NCI-H2107 (cell line): ENCODE results near the gene PCDHB11.
"Not testable (repeated sequence)": the region's sequence is repeated elsewhere in the genome, so short reads cannot be mapped to it uniquely, and the experiment has no call there.

Source experiments
- DNase-seq: peaks from one replicate; lab custom pipeline; 2025; lab: John Stamatoyannopoulos, UW

The PCDHB11 gene

GRCh38 chr5:141199359-141200235, at the start of gene PCDHB11:
TSS of gene PCDHB11 (plus strand) at chr5:141199627. CDS start at chr5:141199775, 148 bp downstream.
- no peak for DNase-seq

DNA sequence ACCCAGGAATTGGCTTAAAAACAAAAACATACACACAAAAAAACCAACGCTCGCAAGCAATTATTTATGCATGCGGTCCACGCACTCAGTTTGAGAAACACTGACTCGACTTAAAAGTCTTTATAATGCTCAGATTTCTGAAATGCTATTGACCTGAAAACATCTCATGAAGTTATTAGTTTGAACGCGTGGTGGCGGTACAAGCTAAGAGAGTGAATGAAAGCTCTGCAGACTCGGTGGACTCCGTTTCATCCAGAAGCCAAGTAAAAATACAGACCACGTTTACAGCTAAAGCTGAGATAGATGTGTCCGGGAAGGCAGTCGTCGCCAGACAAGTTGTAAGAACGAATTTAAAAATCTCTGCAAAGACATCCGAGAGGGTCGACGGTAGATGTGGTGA, 49.6 kb upstream of the PCDHB11 start, which contains the start of gene PCDHB6:
Gene PCDHB6 (plus strand): TSS at position 246 of the 400 bp plus-strand sequence. CDS start 201 bp downstream, outside the sequence.
- DNase-seq: no peak

- DNase-seq: no peak
These were observed 49.0 kb upstream of the PCDHB11 start for GRCh38 chr5:141150224-141150992.

DNA sequence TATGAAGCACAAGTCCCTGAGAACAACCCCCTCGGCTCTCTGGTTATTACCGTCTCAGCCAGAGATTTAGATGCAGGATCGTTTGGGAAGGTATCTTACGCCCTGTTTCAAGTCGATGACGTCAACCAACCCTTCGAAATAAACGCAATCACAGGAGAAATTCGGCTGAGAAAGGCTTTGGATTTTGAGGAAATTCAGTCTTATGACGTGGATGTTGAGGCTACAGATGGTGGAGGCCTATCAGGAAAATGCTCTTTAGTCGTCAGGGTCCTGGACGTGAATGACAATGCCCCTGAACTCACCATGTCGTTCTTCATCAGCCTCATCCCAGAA, 48.5 kb upstream of the PCDHB11 start:
- DNase-seq: no peak

- DNase-seq: not testable (repeated sequence)
These were observed 47.8 kb upstream of the PCDHB11 start for GRCh38 chr5:141151632-141152031.

GRCh38 chr5:141152096-141152495, 47.3 kb upstream of the PCDHB11 start:
- not testable (repeated sequence) for DNase-seq

DNA sequence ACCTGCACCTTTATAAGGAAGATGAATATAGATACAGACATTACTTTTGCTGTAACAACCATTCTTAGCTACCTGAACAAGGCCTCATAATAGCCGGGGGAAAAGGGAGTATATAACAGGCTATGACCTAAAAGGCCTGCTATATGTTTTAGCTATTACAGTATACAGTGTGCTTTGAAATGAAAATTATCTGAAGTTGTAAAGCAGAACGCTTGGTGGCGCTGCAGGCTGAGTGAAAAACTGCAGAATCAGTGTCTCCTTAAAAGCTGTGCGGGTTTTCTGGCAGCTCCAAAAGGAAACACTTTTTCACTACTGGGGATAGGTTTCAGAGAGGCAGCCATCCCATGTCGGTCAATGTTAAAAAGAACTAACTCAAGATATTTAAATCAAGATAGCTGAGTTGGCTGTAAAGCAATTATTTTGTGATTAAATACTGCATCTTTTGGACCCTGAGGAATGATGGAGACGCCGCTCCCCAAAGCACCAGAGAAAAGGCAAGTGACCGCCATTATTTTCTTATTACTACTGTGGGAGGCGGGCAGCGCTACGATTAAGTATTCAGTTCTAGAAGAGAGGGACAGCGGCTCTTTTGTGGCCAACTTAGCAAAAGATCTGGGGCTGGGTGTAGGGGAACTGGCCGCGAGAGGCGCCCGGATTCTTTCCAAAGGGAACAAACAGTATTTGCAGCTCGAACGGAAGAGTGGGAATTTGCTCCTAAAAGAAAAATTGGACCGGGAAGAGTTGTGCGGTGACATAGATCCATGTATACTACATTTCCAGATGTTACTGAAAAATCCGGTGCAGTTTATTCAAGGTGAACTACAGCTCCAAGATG, 43.7 kb upstream of the PCDHB11 start:
- DNase-seq: no peak

- not testable (repeated sequence) for DNase-seq
These were observed 42.1 kb upstream of the PCDHB11 start for GRCh38 chr5:141157356-141157755.

GRCh38 chr5:141157901-141158300, 41.5 kb upstream of the PCDHB11 start:
- not testable (repeated sequence) for DNase-seq

GRCh38 chr5:141172381-141173204, 26.8 kb upstream of the PCDHB11 start, which contains the start of gene PCDHB7:
TSS of gene PCDHB7 (plus strand) at chr5:141172644. CDS start at chr5:141172836, 192 bp downstream.
- no peak for DNase-seq

- not testable (repeated sequence) for DNase-seq
These were observed 24.9 kb upstream of the PCDHB11 start for GRCh38 chr5:141174291-141175104.

GRCh38 chr5:141175933-141176332, 23.5 kb upstream of the PCDHB11 start:
- DNase-seq: no peak

DNA sequence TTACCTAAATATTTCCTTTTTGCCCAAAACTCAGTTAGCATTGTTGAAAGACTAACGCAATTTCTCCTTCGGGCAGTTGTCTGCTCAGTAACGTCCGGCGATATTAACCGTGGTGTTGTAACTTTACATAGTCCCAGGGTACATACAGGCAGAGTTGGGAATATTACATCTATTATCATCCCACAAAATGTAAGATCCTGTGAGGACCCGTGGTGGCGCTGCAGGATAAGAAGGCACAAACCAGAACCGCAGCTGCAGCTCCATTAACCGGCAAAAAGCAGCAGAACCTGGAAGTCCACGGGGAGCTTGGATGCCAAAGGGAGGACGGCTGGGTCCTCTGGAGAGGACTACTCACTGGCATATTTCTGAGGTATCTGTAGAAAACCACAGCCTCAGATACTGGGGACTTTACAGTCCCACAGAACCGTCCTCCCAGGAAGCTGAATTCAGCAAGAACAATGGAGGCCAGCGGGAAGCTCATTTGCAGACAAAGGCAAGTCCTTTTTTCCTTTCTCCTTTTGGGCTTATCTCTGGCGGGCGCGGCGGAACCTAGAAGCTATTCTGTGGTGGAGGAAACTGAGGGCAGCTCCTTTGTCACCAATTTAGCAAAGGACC, 21.7 kb upstream of the PCDHB11 start, which contains the start of gene PCDHB8:
Gene PCDHB8 (plus strand): TSS at position 214 of the 615 bp plus-strand sequence. CDS start 245 bp downstream, at position 459.
- not testable (repeated sequence) for DNase-seq

GRCh38 chr5:141179371-141179770, 20.1 kb upstream of the PCDHB11 start:
- DNase-seq: not testable (repeated sequence)

- DNase-seq: not testable (repeated sequence)
These were observed 19.6 kb upstream of the PCDHB11 start for GRCh38 chr5:141179876-141180275.

DNA sequence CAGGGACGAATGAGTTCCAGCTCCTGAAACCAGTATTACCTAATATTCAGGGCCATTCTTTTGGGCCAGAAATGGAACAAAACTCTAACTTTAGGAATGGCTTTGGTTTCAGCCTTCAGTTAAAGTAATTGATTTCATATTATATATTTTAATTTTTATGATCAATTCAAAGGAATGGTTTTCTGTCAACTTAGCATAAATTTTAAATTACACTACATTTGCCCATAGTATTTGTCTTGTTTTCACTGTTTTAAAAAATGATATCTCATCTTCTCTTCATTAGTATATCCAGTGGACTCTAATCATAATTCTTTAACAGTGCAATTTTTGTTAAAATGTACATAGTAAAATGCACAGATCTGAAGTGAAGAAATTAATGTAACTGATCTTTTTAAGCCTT, 19.1 kb upstream of the PCDHB11 start:
- no peak for DNase-seq

DNA sequence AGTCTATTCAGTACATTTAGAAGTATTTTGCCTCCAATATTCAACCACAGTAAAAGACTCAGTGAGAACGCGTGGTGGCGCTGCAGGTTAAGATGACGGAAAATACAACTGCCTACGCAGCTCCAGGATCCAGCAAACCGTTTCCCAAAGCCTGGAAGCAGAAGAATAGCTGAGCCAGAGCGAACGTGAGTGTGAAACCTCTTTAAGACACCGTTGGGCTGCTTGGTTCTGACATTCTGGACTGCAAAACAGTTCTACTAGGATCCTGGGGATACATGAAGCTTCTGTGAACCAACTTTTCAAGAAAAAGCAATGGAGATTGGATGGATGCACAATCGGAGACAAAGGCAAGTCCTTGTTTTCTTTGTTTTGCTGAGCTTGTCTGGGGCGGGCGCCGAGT, 17.2 kb upstream of the PCDHB11 start, which contains the start of gene PCDHB16:
Gene PCDHB16 (plus strand): TSS at position 140 of the 400 bp plus-strand sequence. CDS start 173 bp downstream, at position 313.
- DNase-seq: no peak

DNA sequence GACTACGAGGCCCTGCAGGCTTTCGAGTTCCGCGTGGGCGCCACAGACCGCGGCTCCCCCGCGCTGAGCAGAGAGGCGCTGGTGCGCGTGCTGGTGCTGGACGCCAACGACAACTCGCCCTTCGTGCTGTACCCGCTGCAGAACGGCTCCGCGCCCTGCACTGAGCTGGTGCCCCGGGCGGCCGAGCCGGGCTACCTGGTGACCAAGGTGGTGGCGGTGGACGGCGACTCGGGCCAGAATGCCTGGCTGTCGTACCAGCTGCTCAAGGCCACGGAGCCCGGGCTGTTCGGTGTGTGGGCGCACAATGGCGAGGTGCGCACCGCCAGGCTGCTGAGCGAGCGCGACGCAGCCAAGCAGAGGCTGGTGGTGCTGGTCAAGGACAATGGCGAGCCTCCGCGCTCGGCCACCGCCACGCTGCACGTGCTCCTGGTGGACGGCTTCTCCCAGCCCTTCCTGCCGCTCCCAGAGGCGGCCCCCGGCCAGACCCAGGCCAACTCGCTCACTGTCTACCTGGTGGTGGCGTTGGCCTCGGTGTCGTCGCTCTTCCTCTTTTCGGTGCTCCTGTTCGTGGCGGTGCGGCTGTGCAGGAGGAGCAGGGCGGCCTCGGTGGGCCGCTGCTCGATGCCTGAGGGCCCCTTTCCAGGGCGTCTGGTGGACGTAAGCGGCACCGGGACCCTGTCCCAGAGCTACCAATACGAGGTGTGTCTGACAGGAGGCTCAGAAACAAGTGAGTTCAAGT, 15.1 kb upstream of the PCDHB11 start:
- not testable (repeated sequence) for DNase-seq
